NCI-H1694 (cell line): Measurements from ENCODE around the gene NSD1.
"Not testable (repeated sequence)": the region's sequence is repeated elsewhere in the genome, so short reads cannot be mapped to it uniquely, and the experiment has no call there.

ENCODE experiments used
- DNase-seq: peaks from one replicate; lab custom pipeline; 2025; lab: John Stamatoyannopoulos, UW

Gene NSD1

DNA sequence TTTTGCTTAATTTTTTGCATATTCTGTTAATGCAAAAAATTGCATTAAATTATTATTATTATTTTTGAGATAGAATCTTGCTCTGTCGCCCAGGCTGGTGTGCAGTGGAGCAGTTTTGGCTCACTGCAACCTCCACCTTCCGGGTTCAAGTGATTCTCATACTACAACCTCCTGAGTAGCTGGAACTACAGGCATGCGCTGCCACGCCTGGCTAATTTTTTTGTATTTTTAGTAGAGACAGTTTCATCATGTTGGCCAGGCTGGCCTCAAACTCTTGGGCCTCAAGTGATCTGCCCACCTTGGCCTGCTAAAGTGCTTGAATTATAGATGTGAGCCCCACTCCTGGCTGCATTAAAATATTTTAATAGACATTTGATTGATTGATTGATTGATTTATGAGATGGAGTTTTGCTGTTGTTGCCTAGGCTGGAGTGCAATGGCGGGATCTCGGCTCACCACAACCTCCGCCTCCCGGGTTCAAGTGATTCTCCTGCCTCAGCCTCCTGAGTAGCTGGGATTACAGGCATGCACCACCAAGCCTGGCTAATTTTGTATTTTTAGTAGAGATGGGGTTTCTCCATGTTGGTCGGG is 44.4 kb downstream of the NSD1 start:
- DNase-seq, result not testable (repeated sequence)

DNA sequence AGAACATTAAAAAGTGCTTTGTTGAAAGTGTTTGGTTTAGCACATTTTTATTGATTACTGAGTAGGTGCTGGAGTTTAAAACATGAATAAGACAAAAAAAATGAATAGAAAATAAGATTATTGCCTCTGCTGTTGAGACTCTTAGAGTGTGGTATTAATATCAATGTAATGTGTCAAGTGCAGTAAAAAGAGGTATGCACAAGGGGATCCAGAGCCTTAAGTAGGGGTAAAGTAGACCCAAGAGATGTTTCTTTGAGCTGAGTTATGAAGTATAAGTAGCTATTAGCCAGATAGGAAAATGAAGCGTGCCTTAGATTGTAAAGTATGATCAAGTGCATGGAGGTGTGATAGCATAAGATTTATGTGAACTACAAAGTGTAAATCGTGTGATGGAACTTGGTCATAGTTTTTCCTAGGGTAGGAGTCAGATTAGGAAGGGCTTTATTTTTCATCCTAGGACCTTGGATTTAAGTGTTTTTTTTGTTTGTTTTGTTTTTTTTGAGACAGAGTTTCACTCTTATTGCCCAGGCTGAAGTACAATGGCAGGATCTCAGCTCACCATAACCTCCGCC is 45.2 kb downstream of the NSD1 start:
- no peak for DNase-seq

GRCh38 chr5:177179431-177179830 is 45.9 kb downstream of the NSD1 start:
- DNase-seq, result no peak

DNA sequence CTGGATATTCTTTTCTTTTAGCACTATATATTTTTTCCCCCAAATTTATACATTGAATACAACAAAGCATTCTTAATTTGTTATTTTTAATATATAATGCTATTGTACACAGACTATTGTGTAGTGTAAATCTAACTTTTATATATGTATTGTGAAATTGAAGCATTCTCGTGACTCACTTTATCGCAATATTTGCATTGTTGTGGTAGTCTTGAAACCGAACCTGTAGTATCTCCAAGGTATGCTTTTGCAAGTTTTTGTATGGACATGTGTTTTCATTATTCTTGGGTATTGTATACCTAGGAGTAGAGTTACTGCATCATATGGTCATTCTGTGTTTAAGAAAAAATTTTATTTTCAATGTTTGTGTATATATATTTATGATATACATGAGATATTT is 49.6 kb downstream of the NSD1 start:
- no peak for DNase-seq

DNA sequence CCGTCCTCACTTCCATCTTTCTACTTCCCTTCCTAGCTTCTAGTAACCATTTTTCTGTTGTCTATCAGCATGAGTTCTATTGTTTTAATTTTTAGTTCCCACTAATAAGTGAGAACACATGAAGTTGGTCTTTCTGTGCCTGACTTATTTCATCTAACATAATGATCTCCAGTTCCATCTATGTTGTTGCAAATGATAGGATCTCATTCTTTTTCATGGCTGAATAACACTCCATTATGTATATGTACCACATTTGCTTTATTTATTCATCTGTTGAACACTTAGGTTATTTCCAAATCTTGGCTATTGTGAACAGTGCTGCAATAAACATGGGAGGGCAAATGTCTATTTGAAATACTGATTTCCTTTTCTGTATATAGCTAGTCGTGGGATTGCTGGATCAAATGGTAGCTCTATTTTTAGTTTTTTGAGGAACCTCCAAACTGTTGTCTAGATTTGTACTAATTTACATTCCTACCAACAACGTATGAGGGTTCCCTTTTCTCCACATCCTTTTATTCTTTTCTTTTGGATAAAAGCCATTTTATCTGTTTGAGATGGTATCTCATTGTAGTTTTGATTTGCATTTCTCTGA is 50.3 kb downstream of the NSD1 start:
- no peak for DNase-seq

DNA sequence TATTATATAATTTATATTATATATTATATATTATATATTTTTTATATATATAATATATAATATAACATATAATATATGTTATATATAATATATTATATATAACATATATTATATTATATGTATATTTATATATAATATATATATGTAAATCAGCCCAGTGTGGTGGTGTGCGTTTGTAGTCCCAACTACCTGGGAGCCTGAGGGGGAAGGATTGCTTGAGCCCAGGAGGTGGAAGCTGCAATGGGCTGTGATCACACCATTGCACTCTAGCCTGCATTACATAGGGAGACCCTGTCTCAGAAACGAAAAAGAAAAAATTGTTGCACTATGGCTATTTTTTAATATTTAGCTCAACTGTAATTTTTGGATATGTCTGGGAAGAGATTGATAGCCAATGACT is 52.4 kb downstream of the NSD1 start:
- DNase-seq, result no peak

DNA sequence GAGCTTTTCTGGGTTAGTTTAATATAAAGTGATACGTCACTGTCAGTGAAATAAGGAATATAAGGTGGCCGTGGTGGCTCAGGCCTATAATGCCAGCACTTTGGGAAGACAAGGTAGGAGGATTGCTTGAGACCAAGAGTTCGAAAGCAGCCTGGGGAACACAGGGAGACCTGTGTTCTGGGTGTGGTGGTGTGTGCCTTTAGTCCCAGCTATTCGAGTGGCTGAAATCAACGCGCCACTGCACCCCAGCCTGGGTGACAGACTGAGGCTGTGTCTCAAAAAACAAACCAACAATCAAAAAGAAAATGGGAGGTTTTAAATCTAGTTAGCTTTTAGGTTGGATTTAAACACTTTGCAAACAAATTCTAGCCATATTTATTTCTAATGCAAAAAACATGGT is 53.1 kb downstream of the NSD1 start:
- no peak for DNase-seq

DNA sequence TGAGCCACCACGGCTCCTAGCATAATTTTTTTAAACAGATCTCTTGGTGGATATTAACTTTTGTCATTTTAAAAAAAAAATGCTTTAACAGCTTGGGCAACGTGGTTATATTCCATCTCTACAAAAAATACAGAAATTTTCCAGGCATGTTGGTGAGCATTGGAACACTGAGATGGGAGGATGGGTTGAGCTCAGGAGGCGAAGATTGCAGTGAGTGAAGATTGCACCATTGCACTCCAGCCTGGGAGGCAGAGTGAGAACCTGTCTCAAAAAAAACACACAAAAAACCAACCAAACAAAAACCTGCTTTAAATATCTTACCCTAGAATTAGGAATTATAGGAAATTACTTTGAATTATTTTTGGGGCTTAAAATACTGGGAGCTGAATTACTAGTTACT is 55.2 kb downstream of the NSD1 start:
- no peak for DNase-seq

GRCh38 chr5:177189416-177189815 is 55.8 kb downstream of the NSD1 start:
- DNase-seq, result no peak

GRCh38 chr5:177189965-177190364 is 56.4 kb downstream of the NSD1 start:
- DNase-seq, result no peak

DNA sequence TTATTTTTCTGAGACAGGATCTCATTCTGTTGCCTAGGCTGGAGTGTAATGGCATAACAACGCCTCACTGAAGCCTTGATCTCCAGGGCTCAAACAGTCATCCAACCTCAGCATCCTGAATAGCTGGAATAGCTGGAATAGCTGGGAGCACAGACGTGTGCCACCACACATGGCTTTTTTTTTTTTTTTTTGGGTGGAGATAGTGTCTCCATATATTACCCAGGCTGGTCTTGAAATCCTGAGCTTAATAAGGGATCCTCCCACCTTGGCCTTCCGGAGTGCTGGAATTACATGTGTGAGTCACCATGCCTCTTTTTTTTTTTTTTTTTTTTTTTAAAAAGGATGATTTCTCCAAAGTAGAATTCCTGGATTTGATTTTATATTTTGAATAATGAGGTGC is 60.7 kb downstream of the NSD1 start:
- no peak for DNase-seq

DNA sequence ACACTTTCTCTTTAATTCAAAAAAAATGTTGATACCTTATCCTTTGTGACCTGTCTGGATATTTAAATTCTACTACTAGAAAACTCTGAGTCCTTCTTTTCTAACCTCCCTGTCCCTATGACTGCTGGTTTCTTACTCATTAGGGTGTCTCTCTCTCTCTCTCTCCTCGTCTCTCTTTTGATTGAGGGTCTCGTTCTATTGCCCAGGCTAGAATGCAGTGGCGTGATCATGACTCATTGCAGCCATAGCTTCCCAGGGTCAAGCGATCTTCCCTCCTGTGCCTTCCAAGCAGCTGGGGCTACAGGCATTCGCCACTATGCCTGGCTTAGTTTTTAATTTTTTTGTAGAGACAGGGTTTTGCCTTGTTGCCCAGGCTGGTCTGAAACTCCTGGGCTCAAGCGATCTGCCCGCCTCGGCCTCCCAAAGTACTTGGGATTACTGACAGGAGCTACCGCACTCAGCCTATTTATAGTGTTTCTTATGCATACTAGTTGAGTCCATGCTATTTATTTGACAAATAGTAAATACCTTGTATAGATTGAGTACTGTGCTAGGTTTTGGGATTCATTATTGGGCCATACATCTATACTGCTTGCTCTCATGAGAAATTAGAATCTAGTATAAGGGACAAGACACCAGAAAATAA is 61.9 kb downstream of the NSD1 start:
- no peak for DNase-seq

DNA sequence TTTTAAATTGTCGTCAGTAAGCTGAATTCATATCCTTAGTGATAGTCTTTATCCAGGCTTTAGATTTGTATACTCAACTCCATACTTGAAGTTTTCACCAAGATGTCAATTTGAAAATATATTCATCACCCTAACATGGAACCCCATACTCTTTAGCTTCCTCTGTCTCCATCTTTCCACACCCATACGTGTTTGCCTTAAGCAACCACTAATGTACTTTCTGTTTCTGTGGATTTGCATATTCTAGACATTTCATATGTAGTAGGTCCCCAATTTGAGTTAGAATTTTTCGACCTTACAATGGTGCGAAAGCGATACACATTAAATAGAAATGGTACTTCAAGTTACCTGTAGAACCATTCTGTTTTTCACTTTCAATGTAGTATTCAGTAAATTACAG is 65.2 kb downstream of the NSD1 start:
- no peak for DNase-seq

GRCh38 chr5:177204281-177204680 is 70.7 kb downstream of the NSD1 start:
- no peak for DNase-seq

GRCh38 chr5:177209610-177210009 is 76.0 kb downstream of the NSD1 start:
- no peak for DNase-seq

DNA sequence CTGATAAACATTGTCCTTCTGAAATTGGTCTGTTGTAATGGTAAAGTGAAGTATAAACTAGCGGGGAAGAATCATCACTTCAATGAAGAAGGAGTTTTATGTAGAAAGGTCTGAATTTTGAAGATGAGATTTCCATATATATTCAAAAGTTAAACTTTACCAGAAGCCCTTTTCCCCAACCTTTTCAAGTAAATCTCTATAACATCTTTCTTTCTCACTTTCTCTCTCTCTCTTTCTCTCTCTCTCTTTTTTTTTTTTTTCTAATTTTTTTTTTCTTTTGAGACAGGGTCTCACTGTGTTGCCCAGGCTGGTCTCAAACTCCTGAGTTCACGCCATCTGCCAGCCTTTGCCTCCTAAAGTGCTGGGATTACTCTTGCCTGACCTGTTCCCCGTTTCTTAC is 78.7 kb downstream of the NSD1 start:
- DNase-seq, result no peak

- DNase-seq, result no peak
Observed at GRCh38 chr5:177220576-177220975, 87.0 kb downstream of the NSD1 start.

- DNase-seq, result no peak
Observed at GRCh38 chr5:177222269-177222668, 88.7 kb downstream of the NSD1 start.

- DNase-seq, result no peak
Observed at GRCh38 chr5:177225798-177226197, 92.2 kb downstream of the NSD1 start.

DNA sequence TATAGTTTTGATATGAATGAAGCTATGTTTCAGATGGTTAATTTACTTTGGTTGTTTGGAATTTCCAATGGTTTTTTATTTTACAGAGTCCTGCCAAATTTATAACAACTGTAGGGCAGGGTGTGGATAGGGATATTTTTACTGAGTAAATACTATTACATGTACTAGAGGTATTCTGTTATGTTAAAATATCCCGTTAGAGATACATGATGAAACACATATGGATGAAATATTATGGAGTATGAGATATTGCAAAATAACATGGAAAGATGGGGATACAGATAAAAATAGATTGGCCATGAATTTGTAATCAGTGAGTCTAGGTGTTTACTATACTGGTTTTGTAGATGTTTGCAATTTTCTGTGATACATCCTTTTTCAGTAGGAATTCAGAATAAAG is 93.3 kb downstream of the NSD1 start:
- no peak for DNase-seq

DNA sequence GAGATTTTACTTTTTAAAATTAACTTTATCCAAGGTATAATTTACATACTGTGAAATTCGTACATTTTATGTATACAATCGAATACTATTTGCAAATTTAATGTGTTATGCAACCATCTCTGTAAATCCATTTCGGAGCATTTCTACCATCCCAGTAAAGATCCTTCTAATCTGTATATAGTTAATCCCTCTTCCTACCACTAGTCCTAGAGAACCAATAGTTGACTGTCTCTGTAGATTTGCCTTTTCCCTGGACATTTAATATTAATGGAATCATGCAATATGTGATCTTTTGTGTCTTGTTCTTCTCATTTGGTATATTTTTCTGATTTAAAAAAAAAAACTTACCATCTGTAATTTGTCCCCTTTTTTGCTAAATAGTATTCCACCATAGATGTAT is 95.2 kb downstream of the NSD1 start:
- no peak for DNase-seq

- DNase-seq, result no peak
Observed at GRCh38 chr5:177230660-177231059, 97.1 kb downstream of the NSD1 start.

GRCh38 chr5:177231479-177232250 is 98.1 kb downstream of the NSD1 start:
- no peak for DNase-seq
